Measurements from ENCODE around the gene SEMG1.

SEMG1 gene, protein sequence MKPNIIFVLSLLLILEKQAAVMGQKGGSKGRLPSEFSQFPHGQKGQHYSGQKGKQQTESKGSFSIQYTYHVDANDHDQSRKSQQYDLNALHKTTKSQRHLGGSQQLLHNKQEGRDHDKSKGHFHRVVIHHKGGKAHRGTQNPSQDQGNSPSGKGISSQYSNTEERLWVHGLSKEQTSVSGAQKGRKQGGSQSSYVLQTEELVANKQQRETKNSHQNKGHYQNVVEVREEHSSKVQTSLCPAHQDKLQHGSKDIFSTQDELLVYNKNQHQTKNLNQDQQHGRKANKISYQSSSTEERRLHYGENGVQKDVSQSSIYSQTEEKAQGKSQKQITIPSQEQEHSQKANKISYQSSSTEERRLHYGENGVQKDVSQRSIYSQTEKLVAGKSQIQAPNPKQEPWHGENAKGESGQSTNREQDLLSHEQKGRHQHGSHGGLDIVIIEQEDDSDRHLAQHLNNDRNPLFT

DNA sequence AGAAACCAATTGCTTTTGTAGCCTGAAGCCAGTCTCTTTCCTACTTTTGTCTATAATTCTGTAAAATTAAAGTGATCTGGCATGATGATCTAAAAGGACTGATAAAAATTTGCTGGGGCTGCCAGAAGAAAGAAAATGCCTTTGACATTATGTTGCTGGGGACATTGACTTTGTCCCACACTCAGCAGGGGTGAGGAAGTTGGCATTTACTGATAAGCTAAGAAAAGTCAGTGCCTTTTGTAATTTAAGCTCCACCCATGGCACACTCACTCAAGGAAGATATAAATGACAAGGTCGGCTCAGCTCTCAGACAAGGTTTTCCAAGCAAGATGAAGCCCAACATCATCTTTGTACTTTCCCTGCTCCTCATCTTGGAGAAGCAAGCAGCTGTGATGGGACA is at the start of gene SEMG1:
Gene SEMG1, plus strand, starts transcription at position 309 of the 400 bp plus-strand sequence. Its CDS starts 21 bp downstream, at position 330.
- no peak for DNase-seq (ENCODE audit: low read depth)

DNA sequence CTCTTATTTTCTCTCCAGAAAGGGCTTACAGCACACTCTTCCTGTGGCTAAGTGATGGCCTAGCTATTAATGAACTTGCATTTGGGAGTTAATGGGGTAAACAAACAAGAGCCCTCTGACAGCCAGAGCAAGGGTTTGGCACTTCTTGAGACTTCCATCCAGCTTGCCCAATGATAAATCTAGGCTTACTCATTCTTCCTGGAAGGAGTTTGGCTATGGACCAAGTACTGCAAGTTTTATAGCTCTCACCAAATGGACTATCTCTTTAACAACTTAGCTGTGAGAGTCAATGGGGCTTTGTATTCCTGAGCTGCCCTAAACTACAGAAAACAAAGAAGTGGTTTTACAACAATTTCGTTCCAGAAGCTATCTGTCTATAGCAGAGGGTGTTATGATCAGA is 48.9 kb upstream of the SEMG1 start:
- DNase-seq (ENCODE audit: low read depth): no peak

DNA sequence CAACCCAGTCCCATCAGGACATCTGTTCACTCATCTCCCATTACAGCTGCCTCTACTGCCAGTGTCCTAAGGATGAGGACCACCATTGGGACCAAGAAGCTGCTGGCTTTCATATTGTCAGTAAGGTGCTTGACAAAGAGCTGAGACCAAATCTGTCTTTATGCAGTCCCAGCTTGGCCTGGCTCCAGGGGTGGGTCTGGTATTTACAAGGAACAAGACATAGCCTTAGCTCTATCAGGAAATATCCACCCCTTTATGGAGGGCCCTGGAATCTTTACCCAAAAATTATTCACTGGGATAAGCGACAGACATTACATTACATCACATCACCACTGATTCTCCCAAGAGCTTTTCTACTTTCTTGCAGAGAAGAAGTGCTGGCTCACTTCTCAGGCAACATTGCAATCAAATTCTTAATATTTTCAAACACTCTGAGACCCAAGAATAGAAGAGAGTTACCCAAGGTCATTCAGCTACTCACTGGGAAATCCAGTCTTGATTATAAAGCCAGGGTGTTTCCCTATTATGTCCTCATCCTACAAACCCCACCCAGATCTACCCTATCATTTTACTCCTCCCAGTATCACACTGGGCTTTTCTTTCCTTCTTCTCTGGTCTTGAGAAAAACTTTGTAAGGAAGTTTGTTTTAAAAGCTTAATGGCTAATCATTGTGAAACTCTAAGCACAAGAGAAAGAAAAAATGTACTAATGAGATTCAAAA is 43.6 kb upstream of the SEMG1 start:
- DNase-seq (ENCODE audit: low read depth): no peak

DNA sequence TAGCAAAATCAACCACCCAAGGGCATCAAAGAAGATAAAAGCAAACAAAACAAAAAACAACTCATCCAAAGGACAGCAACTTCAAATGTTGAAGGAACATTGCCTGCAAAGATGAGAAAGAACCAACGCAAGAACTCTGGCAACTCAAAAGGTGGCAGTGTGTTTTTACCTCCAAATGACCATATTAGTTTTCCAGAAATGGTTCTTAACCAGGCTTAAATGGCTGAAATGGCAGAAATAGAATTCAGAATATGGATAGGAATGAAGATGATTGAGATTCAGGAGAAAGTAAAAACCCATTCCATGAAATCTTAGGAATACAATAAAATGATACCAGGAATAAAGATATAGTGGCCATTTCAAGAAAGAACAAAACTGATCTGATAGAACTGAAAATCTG is 41.9 kb upstream of the SEMG1 start:
- DNase-seq (ENCODE audit: low read depth): no peak

DNA sequence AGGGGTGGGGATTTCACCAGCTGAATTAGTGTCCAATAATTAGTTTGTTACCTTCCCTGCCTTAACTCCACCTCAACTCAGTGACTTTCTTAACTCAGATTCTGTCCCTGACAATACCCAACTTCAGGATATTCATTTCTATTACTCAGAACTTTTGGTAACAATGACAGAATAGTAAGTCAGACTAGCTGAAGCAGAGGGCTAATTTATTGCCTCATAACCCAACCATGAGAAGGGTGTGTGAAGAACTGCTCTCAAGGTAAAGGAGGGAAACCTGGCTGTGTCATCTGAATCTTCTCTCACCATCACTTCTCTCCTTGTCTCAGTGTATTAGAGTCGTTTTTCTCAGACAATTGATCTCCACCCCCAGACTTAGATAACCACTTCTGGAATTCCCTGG is 33.3 kb upstream of the SEMG1 start:
- DNase-seq (ENCODE audit: low read depth): no peak

DNA sequence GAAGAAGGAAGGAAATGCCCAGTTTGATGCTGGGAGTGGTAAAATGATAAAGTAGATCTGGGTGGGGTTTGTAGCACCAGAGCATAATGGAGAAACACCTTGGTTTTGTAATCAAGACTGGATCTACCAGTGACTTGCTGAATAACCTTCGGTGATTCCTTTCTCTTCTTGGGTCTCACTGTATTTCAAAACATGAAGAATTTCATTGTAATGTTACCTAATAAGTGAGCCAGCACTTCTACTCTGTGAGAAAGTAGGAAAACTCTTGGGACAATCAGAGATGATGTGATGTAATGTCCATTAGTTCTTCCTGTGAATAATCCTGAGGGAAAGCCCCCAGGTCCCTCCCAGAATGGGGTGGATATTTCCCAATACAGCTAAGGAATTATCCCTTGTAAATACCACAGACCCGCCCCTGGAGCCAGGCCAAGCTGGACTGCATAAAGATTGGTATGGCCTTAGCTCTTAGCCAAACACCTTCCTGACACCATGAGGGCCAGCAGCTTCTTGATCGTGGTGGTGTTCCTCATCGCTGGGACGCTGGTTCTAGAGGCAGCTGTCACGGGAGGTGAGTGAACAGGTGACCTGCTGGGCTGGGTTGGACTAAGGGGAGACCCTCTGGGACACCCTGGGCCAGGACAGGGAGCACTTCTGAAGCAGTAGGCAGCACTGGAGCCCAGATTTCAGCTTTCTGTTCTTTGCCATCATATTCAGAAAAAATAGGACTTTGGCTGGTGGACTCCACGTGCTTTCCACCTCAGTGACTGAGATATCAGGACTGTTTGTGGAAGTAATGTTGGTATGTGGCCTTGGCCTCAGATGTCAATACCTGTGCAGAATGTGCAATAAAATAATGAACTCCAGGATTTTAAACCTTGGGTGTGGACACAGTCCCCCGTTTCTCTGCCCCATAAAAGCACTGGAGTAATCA is 32.1 kb upstream of the SEMG1 start, which contains the start of gene PI3:
Gene PI3, plus strand, starts transcription at position 469 of the 931 bp plus-strand sequence. Its CDS starts 21 bp downstream, at position 490.
- DNase-seq (ENCODE audit: low read depth): no peak

DNA sequence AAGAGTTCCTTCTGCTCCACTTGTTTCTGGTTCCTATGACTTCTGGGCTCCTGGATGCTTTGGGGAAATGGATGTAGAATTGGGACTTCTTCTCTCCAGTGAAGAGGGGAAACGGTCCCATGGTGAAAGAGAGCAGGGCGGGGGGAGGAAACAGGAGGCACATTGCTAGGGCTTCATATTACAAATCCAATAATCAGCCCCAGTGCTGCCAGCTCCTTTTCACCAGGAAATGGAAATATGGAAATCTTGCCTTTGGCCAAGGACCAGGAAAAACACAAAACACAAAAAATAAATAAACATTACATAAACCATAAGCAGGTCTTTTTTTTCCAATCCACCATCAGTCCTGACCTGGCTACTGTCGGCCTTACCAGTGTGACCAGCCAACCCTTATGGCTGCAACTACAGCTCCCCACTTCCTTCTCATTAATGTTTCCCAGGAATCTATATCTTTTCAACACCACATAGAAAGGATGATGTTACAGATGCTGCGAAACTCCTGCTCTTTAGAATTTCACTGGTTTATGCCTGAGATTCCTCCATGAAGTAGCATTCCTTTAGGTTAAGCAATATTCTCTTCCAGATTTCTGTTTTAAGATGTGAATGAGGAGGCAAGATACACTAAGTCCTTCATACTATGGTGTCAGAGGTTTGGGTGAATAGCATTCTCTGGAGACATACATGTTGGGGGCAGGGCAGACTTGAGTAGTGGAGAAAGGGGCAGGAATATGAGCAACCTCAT is 30.1 kb upstream of the SEMG1 start:
- no peak for DNase-seq (ENCODE audit: low read depth)

DNA sequence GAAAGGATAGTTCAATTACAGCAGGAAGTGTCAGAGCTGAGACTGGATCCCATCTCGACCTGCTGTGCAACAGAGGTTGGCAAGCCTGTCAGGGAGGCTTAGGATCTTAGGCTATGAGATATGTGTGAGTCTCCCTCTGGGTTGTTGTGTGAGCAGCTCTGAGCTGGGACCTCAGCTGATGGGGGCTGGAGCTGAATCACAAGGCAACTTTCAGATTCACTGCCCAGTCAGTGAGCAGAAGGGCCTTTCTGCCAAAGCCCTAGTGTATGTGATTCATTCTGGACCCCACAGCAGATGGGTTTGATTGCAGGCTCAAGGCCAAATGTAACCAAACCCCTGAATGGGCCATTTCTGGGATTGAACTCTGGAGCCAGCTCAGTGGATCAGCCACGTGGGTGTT is 27.7 kb upstream of the SEMG1 start:
- DNase-seq (ENCODE audit: low read depth): no peak

DNA sequence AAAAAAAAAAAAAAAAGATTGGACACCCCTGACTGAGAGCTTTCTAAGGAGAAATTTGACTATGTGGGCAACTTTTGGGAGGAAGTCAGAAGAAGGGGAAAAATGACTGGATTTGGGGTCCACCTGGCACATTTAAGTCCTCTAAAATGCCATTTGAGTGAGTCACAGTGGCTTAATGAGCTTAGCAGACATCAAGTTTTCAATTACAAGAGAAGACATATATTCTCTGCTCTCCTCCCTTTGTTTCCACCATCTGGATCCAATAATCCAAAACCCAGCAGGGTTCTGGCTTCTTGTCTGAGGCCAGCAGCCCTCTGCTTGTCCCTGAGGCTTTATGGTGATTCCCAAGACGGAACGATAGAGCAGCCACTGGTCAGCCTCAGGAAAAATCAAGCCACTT is 25.2 kb upstream of the SEMG1 start:
- no peak for DNase-seq (ENCODE audit: low read depth)

DNA sequence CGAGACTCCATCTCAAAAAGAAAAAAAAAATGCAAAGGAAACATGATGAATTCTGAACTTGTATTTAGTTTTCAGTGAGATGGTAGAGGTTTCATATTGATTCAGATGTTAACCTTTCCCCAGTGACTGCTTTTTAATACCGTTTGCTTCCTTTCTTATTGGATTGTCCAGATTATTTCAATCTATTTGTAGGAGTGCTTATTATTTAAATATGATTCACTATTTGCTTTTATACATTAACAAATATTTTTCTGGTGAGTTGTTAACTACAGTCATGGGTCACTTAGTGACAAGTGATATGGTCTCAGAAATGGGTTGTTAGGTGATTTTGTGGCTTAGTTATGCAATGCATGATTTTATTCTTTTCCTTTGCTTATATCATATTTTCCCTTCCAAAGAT is 23.7 kb upstream of the SEMG1 start:
- DNase-seq (ENCODE audit: low read depth): no peak

DNA sequence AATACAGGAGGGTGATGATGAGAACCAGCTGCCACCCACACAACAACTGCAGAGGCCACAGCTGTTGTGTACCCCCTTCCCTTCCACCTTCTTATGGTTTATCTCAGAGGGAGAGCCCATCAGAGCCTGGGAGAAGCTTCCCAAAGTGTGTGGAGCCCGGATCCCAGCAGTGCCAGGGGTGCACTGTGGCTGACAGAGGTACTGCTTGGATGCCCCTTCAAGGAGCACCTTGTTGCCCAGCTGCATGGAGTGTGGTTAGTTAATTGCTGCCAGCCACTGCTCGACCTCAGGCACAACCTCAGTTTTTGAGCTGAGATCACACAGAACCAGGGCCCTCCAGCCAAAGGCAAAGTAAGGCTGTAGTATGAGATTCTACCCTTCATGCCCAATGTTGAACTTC is 19.1 kb upstream of the SEMG1 start:
- no peak for DNase-seq (ENCODE audit: low read depth)

DNA sequence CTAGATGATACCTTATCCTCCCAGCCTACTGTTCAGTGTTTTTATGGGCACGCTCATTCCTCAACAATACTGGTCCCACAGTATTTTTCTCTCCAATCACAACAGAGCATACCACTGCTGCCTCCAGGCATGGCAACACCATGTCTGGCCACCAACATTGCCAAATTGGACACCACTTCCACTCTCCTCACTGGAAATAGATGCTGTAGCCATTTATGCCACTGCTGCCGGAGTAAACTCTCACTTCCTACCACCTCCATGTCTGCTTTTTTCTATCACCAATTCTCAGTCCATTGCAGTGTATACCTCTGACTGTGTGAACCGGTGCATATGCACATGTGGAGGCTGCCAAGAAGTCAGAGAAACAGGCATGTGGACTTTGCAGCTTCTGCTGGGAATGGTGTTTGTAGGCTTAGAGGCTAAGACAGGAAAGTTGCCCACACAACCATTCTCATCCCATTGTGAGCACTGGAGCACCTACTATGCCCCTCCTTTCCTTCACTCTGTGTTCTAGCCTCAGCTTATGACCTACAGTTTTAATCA is 17.7 kb upstream of the SEMG1 start:
- no peak for DNase-seq (ENCODE audit: low read depth)

DNA sequence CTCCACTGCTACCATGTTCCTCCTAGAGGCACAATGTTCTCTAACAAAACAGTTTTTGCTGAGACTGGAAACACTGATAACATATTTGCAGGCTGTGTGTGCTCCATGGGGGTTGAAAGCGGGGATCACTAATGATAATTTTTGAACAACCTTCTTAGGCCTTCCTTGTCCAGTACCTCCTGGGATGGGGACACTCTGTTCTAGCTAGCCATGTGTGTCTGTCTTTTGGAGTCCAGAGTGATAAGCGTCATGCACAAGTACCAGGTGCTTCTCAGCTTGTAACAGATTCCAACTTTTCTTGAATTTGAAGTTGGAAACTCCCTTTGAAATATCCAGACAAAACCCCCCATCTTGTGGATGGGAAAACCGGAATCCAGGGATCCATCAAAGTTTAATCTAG is 17.0 kb upstream of the SEMG1 start:
- DNase-seq (ENCODE audit: low read depth): no peak

DNA sequence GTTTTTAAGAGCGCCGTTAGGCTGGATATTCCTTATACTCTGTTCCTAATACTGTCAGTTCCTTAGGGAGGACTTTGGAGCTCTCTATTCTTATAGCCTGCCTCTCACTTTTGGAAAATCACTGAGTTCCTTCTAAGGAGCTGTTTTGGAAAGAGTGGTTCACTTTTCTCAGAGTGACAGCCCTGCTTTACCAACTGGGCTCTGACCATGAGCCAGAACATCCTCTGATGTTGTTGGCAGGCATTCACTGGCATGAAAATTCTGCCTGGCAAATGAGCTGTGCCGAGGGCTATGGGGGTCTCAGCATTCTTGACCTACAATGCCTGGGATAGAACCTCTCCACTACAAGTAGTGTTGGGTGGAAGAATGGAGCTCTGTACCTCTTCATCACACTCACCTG is 14.9 kb upstream of the SEMG1 start:
- no peak for DNase-seq (ENCODE audit: low read depth)

DNA sequence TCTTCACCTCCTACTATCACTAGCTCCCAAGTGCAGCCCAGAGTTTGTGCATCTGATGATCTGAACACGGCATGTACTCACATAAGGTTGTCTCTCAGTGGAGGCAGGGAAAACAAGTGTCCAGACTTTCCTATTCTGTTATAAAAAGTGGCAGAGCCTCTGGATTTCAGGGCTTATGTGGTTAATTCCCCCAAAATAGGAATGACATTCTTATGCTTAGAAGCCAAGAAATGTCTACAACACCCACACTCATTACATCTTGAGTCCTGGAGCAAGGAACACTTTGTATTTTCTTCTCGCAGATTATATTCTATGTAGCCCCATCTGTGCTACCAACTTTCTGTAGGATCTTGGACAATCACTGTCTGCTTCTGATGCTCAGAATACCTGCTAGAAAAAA is 13.5 kb upstream of the SEMG1 start:
- no peak for DNase-seq (ENCODE audit: low read depth)

DNA sequence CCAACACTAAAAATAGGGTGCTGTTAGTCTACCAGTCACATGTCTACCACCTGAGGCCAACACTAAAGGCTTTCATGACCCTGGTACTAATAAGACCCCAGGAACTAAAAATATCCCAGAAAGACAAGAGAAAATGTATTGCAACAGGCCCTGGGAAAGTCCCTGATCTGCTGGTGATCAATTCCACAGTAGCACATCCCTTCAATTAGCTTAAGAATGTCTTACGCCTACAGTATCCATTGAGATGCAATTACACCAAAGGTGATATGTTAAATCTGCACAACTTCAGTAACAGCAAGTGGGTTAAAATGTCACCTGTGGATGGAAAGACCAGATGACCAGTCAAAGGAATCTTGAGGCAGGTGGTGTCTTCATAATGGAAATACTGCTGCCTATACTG is 3.1 kb downstream of the SEMG1 start:
- DNase-seq (ENCODE audit: low read depth): no peak

DNA sequence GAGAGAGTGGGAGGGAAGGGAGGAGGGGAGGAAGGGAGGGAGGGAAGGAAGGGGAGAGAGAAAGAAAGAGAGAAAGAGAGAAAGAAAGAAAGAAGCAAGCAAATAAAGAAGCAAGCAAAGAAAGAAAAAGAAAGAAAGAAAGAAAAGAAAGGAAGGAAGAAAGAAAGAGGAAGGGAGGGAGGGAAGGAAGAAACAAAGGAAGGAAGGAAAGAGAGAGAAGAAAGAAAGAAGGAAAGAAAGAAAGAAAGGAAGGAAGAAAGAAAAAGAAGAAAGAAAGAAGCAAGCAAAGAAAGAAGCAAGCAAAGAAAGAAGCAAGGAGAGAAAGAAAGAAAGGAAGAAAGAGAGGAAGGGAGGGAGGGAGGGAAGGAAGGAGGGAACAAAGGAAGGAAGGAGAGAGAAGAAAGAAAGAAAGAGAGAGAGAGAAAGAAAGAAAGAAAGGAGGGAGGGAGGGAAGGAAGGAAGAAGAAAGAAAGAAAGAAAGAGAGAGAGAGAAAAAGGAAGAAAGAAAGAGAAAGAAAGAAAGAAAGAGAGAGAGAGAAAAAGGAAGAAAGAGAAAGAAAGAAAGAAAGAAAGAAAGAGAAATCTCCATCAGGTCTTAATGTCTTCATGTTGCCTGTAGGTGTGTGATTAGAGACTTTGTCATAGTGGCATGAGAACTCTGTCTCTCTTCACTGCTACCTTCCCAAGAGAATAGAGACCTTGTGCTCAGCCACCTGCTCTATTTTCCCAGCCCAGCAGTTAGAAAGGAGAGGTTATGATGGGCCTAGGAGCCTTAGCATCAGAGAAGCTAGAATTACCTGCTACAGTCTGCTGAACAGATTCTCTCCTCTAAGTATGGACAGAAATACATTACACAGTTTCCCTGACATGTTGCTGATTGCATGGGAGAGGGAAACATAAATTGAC is 5.0 kb downstream of the SEMG1 start:
- no peak for DNase-seq (ENCODE audit: low read depth)

DNA sequence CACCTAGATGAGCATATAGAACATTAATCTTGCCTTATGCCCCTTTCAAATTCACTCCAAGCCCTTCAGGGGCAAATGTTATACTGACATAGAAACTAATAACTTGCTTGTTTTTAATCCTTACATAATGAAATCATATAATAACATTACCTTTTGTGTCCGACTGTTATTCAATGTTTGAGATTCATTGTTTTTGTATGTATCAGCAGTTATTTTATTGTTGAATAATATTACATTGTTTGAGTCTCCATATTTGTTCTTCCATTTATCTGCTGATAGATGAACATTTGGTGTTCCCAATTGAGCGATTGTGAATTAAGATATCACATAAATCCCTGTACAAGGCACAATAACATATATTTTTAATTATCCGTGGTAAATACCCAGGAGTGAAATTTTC is 6.0 kb downstream of the SEMG1 start:
- DNase-seq (ENCODE audit: low read depth): no peak

DNA sequence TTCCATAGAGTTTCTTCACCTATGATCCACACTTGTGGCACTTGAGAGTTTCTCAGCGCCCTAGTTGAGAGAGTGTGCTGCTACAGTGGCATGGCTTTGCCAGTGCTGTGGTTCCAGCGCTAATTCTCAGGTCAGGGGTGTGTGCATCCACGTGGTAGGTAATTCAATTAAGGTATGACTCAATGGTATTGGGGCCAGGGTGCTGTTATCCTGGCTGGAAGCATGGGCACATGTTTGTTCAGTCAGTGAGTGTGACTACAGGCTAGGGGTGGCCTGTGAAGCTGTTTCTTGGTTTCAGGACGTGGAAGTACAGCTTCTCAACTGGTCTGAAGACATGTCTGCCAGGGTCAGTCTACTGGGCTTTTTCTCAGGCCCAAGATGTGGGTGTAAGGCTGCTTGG is 11.3 kb downstream of the SEMG1 start:
- no peak for DNase-seq (ENCODE audit: low read depth)

DNA sequence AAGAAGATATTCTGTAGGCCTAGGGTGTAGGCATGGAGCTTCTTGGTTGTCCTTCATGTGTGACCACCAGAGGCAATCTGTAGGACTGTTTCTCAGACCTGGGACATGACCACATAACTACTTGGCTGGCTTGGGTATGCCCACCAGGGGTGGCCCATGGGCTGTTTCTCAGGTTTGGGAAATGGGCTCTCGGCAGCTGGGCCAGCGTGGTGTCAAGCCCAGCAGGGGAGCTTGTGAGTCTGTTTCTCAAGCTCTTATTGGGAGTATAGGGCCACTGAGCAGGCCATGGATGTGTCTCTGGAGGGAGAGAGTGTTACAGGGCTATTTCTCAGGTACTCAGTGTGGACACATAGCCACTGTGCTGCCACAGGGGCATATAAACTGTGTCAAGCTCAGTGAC is 11.8 kb downstream of the SEMG1 start:
- DNase-seq (ENCODE audit: low read depth): no peak
